Right ventricle myocardium inferior (tissue), 1 donor: ENCODE measurements around the gene SPR. TPM values are rescaled to one million over a fixed set of nuclear protein-coding genes. Genes with fewer than 3 reads are reported as not detected.
A peak's percentile ranks its signal among the peaks of the same experiment; 100 is the strongest.

ENCODE experiments used
- ATAC-seq: fragments of 200-7000 bp; cut with Tn5 transposase; one replicate; pipeline ENCODE4 v1.9.1; 2020; ENCODE audit warnings: mild to moderate bottlenecking, moderate library complexity
- DNase-seq: peaks from one replicate; pipeline ENCODE4 v3.0.0; 2021; ENCODE audit errors: missing footprints
- intact Hi-C: fragments of 100-400 bp; cut with DNase I; formaldehyde crosslinking; loops from one replicate; pipeline ENCODE4 v1.11.0; 2022
- long read RNA-seq: library from polyadenylated mRNA; unstranded; transcript quantifications from one replicate; pipeline ENCODE4 v2.0.0, GENCODE V29; 2021
- total RNA-seq: library from RNA; stranded (reverse); fragmentation: NEBNext Ultra II Directional; extraction: Animal tissue kit (Norgen Biotek cat#: 25700); gene quantifications from one replicate; pipeline ENCODE4 v1.2.1, GENCODE V29; 2021
- donor health status: DM: no; HTN: yes; CAD: no; lungs with severe emphysema.

SPR gene
- total RNA-seq: 52.4 TPM
- long read RNA-seq, transcript SPR-201 (3 exons, 1,480 nt): major isoform, 59 of 63 reads
- long read RNA-seq, partial matches to known transcripts: 3 of 63 reads
- long read RNA-seq, other reads (novel, unspliced or antisense): 0 of 63 reads

DNA sequence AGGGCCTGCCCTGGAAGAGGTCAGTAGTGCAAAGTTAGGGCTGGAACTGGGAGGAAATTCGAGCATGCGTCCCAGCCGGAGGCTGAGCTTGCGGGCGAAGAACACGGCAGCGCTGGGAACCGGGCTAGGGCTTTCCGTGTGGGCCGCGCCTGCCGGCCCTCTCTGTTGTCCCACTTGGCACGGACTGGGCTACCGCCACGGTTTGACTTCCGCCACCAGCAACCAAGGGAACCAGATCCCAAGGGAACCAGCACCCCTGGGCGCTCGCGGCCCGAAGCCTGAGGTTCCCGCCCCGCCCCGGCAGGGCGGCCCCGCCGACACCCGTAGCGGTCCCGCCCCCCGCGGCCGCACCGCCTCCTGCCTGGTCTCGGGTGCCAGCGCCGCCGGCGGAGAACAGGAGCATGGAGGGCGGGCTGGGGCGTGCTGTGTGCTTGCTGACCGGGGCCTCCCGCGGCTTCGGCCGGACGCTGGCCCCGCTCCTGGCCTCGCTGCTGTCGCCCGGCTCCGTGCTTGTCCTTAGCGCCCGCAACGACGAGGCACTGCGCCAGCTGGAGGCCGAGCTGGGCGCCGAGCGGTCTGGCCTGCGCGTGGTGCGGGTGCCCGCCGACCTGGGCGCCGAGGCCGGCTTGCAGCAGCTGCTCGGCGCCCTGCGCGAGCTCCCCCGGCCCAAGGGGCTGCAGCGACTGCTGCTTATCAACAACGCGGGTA is at the start of gene SPR:
Gene SPR (plus strand): TSS at position 377 of the 708 bp plus-strand sequence. CDS start 25 bp downstream, at position 402.
- DNase-seq: peak; percentile 91
- ATAC-seq: peak; percentile 93
- intact Hi-C loops: no loop called here

DNA sequence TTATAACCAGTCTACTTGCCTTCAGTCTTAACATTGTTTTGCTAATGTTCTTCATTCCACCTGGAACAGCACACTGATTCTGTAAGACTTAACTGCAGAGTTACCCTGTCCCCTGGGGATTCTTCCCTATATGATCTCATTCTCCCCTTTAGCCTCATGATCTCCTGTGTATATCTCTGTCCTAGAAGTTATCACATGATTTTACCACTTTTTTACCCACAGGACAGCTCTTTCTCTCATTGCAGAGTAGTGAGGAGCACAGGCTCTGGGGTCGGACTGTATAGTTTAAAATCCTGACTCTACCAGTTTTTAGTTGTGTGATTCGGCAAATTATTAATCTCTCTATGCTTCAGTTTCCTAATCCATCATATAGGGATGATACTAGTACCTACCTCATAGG is 47.1 kb upstream of the SPR start:
- intact Hi-C loops: no loop called here
- DNase-seq (no peak), ATAC-seq (no peak)

DNA sequence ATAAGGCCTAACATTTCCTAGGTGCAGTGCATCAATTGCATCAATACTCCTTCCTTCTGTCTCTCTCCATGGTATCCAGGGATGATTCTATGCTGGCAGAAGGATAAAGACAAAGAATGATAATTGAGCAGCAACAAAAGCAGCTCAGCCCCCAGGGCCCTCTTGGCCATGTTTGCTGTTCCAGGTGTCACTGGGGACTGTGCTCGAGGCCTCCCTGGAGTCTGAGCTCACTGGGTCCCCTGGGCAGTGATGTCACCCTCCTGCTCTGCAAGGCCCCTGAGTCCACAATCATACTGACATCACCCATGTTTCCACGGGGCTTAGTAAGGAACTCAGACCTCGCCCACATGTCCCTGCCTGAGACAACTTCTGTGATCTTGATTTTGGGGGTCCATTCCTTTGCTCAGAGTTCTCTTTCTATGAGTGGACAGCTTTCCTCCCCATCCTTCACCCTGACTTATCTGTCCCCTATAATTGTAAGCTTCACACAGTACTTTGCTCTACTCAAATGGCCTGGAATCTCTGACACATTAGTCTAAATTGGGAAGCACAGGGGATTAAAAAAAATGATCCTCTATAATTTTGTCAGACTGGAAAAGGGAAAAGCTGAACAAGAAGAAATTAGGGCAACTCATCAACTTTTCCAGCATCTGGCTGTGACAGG is 45.6 kb upstream of the SPR start:
- ATAC-seq (no peak), DNase-seq (no peak)
- intact Hi-C loops: no loop called here

DNA sequence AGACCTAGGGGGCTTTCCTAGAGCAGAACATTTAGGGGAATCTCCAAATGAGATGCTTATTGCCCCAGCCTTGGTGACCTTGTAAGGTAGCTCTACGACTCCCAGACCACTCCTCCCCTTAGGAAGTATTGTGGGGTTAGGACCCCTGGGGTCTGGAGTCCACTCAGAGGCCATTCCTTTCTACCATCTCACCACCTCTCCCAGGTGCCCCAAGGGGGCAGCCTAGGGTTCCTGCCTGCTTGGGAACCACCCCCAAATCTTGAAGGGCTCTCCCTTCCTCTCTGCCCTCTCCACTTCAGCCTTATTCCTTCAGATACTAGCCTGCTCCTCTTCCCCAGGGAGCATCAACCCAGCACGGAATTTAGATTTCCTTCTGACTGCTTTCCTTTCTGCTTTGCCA is 43.9 kb upstream of the SPR start:
- ATAC-seq (no peak), DNase-seq (no peak)
- intact Hi-C loops: no loop called here

DNA sequence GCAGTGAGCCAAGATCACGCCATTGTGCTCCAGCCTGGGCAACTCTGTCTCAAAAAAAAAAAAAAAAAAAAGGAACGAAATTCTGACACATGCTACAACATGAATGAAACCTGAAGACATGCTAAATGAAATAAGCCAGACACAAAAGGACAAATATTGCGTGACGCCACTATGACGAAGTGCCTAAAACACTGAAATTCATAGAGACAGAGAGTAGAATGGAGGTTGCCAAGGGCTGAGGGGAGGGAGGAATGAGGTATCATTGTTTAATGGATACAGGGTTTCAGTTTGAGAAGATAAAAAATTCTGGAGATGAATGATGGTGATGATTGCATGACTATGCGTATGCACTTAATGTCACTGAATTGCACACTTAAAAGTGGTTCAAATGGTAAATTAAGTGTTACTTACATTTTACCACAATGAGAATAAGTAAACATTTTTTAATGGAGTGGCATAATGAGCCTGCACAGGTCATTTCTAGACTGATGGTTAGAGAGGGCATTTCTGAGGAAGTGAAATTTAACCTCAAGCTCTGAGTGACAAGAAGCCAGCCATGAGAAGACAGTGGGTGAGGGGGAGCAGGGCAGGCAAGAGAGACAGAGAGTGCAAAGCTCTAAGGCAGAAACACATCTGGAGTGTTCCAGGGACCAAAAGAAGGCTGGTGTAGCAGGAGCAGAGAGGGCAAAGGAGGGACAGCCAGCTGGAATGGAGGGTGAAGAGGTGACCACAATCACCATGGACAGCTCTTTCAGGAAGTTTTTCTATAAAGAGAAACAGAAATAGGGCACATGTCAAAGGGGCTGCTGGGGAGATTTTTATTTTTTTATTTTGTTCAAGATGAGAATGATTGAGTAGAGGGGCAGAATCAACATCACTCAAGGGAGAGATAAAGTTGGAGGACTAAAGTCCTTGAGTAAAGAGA is 40.8 kb upstream of the SPR start:
- no peak for ATAC-seq
- intact Hi-C loops: no loop called here
- no peak for DNase-seq

DNA sequence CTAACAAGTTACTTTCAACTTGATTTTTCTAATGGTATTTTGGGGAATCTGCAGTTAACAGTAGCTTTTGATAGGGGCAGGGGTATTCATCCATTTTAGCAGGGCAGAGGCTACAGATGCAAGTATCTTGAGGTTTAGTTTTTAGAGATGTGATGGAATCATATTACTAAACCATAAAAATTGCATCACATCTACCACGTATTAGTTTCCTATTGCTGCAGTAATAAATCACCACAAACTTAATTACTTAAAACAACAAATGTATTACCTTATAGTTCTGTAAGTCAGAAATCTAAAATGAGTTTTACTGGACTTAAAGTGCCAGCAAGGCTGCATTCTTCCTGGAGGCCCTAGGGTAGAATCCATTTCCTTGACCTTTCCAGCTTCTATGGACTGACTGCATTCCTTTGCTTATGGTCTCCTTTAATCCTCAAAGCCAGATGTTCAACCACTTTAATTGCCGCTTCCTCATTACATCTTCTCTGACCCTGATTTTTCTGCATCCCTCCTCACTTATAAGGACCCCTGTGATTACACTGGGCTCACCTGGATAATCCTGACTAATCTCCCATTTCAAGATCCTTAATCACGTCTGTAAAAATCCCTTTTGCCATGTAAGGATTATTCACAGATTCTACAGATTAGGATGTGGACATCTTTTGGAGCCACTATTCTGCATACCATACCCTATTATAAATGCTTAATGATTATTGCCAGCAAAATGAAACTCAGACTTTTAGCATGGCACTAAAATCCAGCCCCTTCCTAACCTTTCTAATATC is 39.5 kb upstream of the SPR start:
- no peak for DNase-seq
- no peak for ATAC-seq
- intact Hi-C loops: no loop called here

DNA sequence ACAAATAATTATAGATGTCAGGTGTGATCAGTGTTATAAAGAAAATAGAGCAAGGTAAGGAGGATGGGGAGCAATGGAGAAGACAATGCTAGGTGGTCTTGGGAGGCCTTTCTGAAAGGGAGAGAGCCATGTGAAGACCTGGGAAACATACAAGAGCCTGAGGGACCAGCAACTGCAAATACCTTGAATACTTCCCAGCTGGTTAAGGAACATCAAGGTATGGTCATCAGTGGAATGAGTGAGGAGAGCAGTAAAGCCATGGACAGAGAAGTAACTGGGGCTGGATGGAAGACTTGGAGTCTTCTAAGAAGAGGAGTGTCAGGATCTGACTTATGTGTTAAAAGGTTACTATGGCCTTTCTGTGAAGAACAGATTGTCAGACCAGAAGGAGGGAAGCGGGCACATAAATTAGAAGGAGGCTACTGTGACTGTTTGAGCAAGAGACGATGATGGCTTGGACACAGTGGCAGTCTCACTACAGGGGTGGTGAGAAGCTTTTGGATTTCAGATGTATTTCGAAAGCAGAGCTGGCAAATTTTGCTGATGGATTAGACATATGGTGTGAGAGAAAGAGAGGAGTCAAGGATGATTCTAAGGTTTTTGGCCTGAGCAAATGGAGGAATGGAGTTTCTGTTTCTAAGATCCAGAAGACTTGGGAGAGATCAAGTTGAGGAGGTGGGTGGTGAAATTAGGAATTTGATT is 38.6 kb upstream of the SPR start:
- no peak for DNase-seq
- intact Hi-C loops: no loop called here
- ATAC-seq: no peak

DNA sequence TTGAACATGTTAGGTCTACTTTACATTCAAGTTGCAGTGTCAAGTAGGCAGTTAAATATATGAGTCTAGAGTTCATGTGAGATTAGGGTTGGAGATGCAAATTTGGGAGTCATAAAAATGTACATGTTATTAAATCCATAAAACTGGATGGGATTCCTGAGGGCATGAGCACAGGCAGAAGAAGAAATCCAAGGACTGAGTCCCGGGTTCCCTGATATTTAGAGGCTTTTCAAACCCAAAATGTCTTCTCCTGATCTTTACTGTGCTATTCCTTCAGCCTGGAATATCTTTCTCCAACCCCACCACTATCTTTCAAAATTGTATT is 38.1 kb upstream of the SPR start:
- intact Hi-C loops: no loop called here

DNA sequence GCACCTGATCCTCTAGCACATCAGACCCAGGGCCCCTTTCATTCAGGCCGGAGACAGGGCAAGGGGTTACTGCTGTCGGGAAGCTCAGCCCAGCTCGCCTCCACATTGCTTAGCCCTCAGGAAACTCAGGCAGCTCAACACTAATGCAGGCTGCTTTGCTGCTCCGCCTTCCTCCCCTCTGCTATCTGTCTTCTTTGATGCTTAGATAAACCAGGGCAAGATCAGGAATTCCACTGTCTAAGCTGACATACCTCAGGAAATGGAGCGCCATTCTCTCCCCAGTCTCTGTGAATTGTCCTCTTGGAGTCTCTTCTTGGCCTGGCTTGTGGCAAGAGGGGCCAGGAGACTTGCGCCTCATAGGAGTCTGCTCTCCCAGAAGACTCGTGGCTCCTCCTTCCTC is 35.9 kb upstream of the SPR start:
- intact Hi-C loops: no loop called here
- DNase-seq: no peak
- ATAC-seq: no peak

More for the DNA sequence above, 38.1 kb upstream of the SPR start:
- ATAC-seq (no peak), DNase-seq (no peak)

DNA sequence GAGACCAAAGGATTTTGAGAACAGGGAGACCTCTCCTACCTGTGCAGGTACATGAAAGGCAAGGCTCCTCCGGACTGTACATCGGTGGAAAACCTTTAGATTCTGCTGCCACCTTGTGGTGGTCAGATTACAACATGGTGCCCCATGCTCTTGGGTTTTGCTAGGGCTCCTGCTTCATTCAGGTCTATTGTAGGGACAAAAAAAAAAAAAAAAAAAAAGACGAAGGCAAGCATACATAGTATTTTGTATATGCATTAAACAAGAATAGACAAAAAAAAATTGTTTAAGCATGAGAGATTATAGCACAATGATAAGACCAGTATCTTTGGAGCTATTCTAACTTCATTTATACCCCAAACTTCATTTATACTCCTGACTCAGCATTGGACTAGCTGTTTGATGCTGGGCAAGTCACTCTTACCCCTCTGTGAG is 27.4 kb upstream of the SPR start:
- intact Hi-C loops: loop anchor here (1.0 to 5.0 kb wide), 2 partner anchors 33 to 89 kb away; partner anchors contain the start of gene EXOC6B
- ATAC-seq: no peak
- no peak for DNase-seq

DNA sequence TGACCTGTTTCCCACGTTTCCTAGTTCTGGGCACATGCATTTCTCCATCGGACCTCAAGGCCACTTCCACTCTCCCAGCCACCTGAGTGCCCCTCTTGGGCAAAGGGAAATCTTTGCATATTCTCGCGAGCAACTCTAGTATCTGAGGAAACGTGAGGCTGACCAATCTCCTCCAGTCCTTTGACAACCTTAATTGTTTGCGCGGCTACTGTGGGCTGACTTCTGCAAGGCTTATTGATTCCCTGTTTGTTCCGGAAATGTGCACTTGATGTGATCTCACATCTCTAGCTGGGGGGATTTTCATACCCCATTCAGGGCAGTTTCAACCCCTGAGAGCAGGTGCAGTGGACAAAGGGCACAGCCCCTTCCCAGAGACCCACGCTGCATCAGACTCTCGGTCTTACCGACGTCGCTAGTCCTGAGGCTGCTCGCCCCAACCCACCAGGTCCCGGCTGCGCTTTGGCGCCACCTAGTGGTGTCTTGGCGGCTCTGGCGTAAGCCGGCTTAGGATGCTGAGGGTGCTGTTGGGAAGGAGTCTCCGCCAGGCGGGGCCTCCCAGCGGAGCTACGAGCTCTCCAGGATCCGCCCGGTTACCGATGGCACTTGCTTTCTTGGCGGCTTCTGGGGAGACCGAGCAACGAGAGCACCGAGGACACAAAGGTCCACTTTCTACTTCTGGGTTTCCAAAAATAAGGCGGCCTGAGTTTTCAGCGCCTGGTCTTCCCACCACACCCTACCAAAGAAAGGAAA is 24.8 kb upstream of the SPR start:
- ATAC-seq (peak; percentile 98), DNase-seq (peak; percentile 93)
- intact Hi-C loops: loop anchor here (1.0 to 5.0 kb wide), 2 partner anchors 35 to 92 kb away; partner anchors contain the start of gene EXOC6B

DNA sequence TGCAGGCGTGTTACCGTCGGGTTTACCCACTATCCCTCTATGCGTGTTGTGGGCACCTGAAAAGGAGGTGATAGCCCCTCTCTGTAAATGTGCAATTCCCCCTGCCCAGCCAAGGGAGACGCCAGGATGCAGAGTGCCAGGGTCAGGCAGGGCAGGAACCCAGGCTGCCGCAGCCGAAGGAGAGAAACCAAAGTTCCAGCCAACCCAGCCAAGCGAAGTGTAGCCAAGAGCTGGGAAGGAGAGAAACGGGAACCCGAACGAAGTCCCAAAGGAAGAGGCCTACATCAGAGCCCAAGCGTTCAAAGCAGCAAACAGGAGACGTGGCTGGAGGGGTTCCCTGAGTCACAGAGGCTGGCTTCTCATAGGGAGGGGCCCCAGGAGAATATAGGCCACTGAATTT is 24.2 kb upstream of the SPR start:
- DNase-seq: no peak
- intact Hi-C loops: loop anchor here (5.0 kb wide), 1 partner anchor 36 kb away; the partner anchor contains the start of gene EXOC6B
- no peak for ATAC-seq

DNA sequence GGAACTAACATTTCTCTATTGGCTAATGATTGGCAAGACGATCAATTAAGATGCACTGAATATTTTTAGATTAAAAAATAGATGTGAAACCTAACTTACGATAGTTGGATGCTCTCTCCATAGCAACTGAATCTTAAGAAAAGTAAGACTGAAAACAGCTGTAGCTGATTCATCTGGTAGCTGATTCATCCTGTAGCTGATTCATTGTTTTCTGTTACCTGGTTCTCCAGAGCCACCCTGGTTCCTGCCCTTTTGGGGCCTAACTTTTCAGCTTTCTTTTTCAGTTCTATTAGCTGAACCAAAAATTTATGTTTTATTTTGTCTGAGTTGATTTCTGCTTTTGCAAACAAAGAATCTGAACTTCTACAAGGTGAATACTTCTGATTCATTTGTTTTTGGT is 22.7 kb upstream of the SPR start:
- DNase-seq: no peak
- intact Hi-C loops: loop anchor here (5.0 kb wide), 1 partner anchor 37 kb away; the partner anchor contains the start of gene EXOC6B
- no peak for ATAC-seq

DNA sequence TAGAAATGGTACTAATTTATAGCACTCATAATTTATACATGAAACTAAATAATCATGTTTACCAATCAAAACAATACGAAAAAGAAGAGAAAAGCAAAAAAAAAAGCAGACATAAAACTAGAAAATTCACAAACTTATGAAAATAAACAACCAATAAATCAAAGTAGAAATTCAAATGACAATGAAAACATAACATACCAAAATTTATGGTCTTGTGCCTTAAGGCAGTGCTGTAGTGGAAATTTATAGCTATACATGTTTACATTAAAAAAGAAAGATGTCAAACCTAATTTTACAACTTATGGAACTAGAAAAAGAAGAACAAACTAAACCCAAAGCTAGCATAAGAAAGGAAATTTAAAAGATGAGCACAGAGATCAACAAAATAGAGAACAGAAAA is 16.1 kb upstream of the SPR start:
- intact Hi-C loops: no loop called here
- DNase-seq: no peak
- ATAC-seq: no peak

DNA sequence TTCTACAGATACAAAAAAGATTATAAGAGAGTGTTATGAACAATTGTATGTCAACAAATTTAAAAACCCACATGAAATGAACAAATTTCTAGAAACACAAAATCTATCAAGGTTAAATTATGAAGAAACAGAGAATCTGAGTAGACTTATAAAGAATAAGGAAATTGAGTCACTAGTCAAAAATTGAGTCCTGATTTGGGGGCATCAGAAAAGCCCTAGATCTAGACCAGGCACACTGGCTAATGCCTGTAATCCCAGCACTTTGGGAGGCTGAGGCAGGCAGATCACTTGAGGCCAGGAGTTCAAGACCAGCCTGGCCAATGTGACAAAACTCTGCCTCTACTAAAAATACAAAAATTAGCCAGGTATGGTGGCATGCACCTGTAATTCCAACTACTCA is 15.3 kb upstream of the SPR start:
- ATAC-seq: no peak
- intact Hi-C loops: no loop called here

DNA sequence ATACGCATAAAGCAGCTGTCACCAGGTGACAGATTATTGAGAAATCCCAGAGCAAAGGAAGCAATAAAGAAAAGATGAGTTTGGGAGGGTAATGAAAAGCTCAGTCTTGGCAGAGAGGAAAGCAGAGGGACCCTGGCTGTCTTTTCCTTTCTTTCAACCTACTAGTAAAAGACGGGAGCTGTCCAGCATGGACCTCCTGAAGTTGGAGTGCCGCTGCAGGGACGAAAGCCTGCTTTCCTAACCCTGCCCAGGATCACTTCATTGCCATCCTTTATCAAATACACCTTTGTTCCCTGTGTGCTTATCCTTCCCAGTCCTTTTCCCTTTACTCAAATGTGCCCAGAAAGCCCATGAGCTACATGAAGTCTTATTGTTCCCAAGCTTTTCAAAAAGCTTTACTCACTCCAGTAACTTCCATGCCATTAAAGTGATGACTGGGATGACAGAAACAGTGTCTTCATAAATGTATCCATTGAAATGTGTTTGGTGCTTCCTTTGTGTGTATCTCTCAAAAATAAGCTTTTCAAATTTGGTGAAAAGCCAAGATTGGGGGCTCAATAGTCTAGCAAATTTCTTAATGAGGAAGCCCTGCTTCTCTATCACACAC is 3.7 kb upstream of the SPR start:
- no peak for ATAC-seq
- intact Hi-C loops: no loop called here
- no peak for DNase-seq

More for the DNA sequence above, 15.3 kb upstream of the SPR start:
- no peak for DNase-seq

DNA sequence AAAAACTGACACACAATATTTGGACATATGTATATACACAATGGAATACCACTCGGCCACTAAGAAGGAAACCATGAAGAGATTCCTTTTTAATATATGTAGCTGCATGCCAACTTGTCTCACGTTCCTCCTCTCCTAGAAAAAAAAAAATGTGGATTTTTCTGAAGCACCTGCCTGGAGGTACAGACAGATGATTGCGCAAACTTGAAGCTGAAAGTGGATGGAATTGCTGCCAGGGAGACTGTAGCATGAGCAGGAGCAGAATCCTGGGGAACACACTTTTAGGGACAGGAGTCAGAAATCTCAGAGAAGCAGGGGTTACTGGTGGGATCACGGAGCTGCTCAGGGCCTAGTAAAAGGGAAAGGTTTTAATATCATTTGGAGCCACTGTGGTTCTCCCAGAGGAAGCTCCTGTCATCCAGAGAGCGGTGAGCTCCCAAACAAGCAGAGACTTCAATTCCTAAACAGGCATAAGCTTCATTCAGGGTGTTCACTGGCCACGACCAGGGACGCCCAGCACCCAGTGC is 640 bp upstream of the SPR start:
- ATAC-seq (no peak), DNase-seq (no peak)
- intact Hi-C loops: no loop called here
